Measurements from ENCODE around the gene HSD17B4. TPM values are rescaled to one million over a fixed set of nuclear protein-coding genes. Genes with fewer than 3 reads are reported as not detected.
"Not testable (repeated sequence)": the region's sequence is repeated elsewhere in the genome, so short reads cannot be mapped to it uniquely, and the experiment has no call there.

The HSD17B4 gene
- total and polyA plus RNA-seq, 12 donors = 236 to 620 (median 344) TPM

- Histone ChIP-seq H3K27ac (no peak overlapping the region), H3K4me3 (no peak overlapping the region), H3K9me3 (replicated peaks in 1 of 3) (no peaks in the 10 kb centered on the region), H3K27me3 (no peaks in the 10 kb centered on the region), H3K36me3 (replicated peaks in 1 of 2) (no peaks in the 10 kb centered on the region), H3K4me1 (replicated peaks in 1 of 2) (no peaks in the 10 kb centered on the region)
- no peak for DNase-seq
- TF ChIP-seq CTCF (IDR thresholded peaks at IDR 0.05) (no peak), POLR2A (IDR thresholded peaks at IDR 0.05) (no peak)
- WGBS, 4 donors = 59 to 68% (median 65%) methylated on average over 11 to 13 of the region's 13 CpGs
- intact Hi-C loops (cut with DNase I) = no loop called here
Measured at GRCh38 chr5:119445544-119445943, 6.8 kb upstream of the HSD17B4 start.

DNA sequence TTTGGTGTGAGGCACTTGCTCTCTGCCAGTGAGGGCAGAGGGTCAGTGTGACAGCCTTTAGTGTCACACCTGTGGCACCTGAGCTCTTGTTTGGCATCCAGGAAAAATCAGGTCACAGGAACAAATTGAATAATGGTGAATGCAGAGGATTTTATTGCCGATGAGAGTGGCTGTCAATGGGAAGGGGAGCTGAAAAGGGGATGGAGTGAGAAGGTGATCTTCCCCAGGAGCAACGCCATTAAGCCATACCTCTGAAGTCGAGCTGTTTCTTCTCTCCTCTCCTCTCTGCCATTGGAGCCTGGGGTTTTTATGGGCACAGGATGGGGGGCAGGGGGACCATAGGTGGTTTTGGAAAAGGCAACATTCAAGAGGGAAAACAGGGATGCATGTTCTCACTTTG, 2.4 kb upstream of the HSD17B4 start:
- no peaks in the 10 kb centered on the region for H3K36me3 ChIP-seq (replicated peaks in 1 of 2)
- H3K4me3 ChIP-seq = no peak overlapping the region
- peaks cover 9 to 21% of the 10 kb centered on the region in 2 donors for H3K4me1 ChIP-seq (replicated peaks in 1 of 2)
- TF ChIP-seq POLR2A (IDR thresholded peaks at IDR 0.05) = no peak
- TF ChIP-seq CTCF (IDR thresholded peaks at IDR 0.05) = no peak
- no peaks in the 10 kb centered on the region for H3K27me3 ChIP-seq
- intact Hi-C loops (cut with DNase I) = no loop called here
- no peak for DNase-seq
- WGBS, 4 donors = 88 to 92% (median 91%) methylated on average over 3 of the region's 3 CpGs
- H3K9me3 ChIP-seq (replicated peaks in 1 of 3) = no peaks in the 10 kb centered on the region
- no peak overlapping the region for H3K27ac ChIP-seq

- H3K36me3 ChIP-seq (replicated peaks in 1 of 2); DNase-seq; H3K9me3 ChIP-seq (replicated peaks in 1 of 3); H3K27ac ChIP-seq; intact Hi-C loops (cut with DNase I); H3K4me3 ChIP-seq; H3K27me3 ChIP-seq: not testable (repeated sequence)
- peaks cover 9 to 26% of the 10 kb centered on the region in 2 donors for H3K4me1 ChIP-seq (replicated peaks in 1 of 2)
- WGBS, 4 donors = 83 to 90% (median 86%) methylated on average over 4 of the region's 4 CpGs
Measured at GRCh38 chr5:119450627-119451026, 1.7 kb upstream of the HSD17B4 start.

GRCh38 chr5:119451561-119451960, 736 bp upstream of the HSD17B4 start:
- no peak for DNase-seq
- no peak overlapping the region for H3K4me3 ChIP-seq
- peaks cover 9 to 31% of the 10 kb centered on the region in 2 donors for H3K4me1 ChIP-seq (replicated peaks in 1 of 2)
- intact Hi-C loops (cut with DNase I) = no loop called here
- H3K27me3 ChIP-seq = no peaks in the 10 kb centered on the region
- H3K36me3 ChIP-seq (replicated peaks in 1 of 2) = no peaks in the 10 kb centered on the region
- TF ChIP-seq CTCF (IDR thresholded peaks at IDR 0.05) (no peak), POLR2A (IDR thresholded peaks at IDR 0.05) (no peak)
- no peaks in the 10 kb centered on the region for H3K9me3 ChIP-seq (replicated peaks in 1 of 3)
- no peak overlapping the region for H3K27ac ChIP-seq
- WGBS, 4 donors = 80 to 89% (median 88%) methylated on average over 4 of the region's 4 CpGs

DNA sequence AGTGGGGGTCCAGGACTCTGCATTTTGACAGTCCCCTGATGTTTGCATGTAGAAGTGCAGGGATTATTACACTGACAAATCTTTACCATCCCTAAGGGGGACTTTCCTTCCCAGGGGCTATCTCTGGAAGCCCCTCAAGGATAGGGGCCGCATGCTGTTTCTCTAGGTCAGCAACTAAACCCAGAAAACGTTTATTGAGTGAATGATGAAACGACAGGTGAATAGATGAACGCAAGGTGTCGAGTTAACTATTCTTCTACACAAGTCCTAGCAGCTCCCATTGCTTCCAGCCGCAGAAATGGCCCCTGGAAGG, 281 bp upstream of the HSD17B4 start:
- no peak for DNase-seq
- intact Hi-C loops (cut with DNase I) = no loop called here
- H3K9me3 ChIP-seq (replicated peaks in 1 of 3) = no peaks in the 10 kb centered on the region
- 20 to 23% (median 22%) methylated on average over 5 to 6 of the region's 6 CpGs for WGBS, 4 donors
- H3K27me3 ChIP-seq = no peaks in the 10 kb centered on the region
- TF ChIP-seq CTCF (IDR thresholded peaks at IDR 0.05) (no peak), POLR2A (IDR thresholded peaks at IDR 0.05) (no peak)
- H3K4me3 ChIP-seq = peak overlapping the region in 1 of 4 donors; percentile 79
- H3K4me1 ChIP-seq (replicated peaks in 1 of 2) = peaks cover 9 to 31% of the 10 kb centered on the region in 2 donors
- H3K36me3 ChIP-seq (replicated peaks in 1 of 2) = no peaks in the 10 kb centered on the region
- peak overlapping the region in 3 of 5 donors; percentile 89 to 98 (median 95) for H3K27ac ChIP-seq

Data from adrenal gland (tissue), 12 donors.